OCI-LY1 (cell line): Measurements from ENCODE around the gene ZNF562.
A peak's percentile ranks its signal among the peaks of the same experiment; 100 is the strongest.

ENCODE experiments used
- H2AFZ ChIP-seq: fragments of 200-600 bp; sonication (generic), shearing (Covaris generic); 2 replicates; pipeline ENCODE4 v1.6.0; 2014; ENCODE audit warnings: antibody characterized with exemption, mild to moderate bottlenecking, low read length
- H3F3A ChIP-seq: fragments of 200-600 bp; sonication (generic), shearing (Covaris generic); 2 replicates; pipeline ENCODE4 v1.6.0; 2014; ENCODE audit warnings: mild to moderate bottlenecking, antibody characterized with exemption, low read length, moderate library complexity; ENCODE audit not compliant: insufficient read depth
- H3K27ac ChIP-seq: fragments of 200-600 bp; sonication (generic); 2 replicates; pipeline ENCODE4 v1.5.1; 2014; ENCODE audit warnings: low read length, mixed run types, mild to moderate bottlenecking, low read depth; ENCODE audit not compliant: poor library complexity, severe bottlenecking
- H3K27me3 ChIP-seq: fragments of 200-600 bp; sonication (generic); 2 replicates; pipeline ENCODE4 v1.6.0; 2014; ENCODE audit warnings: antibody characterized with exemption, mild to moderate bottlenecking, low read length, moderate library complexity; ENCODE audit not compliant: insufficient read depth
- H3K36me3 ChIP-seq: fragments of 200-600 bp; sonication (generic); 2 replicates; pipeline ENCODE4 v1.6.1; 2014; ENCODE audit warnings: mild to moderate bottlenecking, antibody characterized with exemption, low read length, moderate library complexity, mixed read lengths; ENCODE audit not compliant: insufficient read depth
- H3K4me1 ChIP-seq: fragments of 200-600 bp; sonication (generic); 2 replicates; pipeline ENCODE4 v1.5.1; 2014; ENCODE audit warnings: mild to moderate bottlenecking, low read length, moderate library complexity; ENCODE audit not compliant: insufficient read depth, severe bottlenecking
- H3K4me2 ChIP-seq: fragments of 200-600 bp; sonication (generic), shearing (Covaris generic); 2 replicates; pipeline ENCODE4 v1.6.1; 2014; ENCODE audit warnings: low read length
- H3K4me3 ChIP-seq: fragments of 200-600 bp; sonication (generic); 2 replicates; pipeline ENCODE4 v1.5.1; 2014; ENCODE audit warnings: low read length, low read depth, mild to moderate bottlenecking, mixed read lengths; ENCODE audit not compliant: poor library complexity, severe bottlenecking
- H3K79me2 ChIP-seq: fragments of 200-600 bp; shearing (Covaris generic); 2 replicates; pipeline ENCODE4 v1.6.1; 2016; ENCODE audit warnings: mixed run types, low read length, mixed read lengths; ENCODE audit not compliant: insufficient read depth
- H3K9ac ChIP-seq: fragments of 200-600 bp; sonication (generic), shearing (Covaris generic); 2 replicates; pipeline ENCODE4 v1.6.1; 2014; ENCODE audit warnings: mild to moderate bottlenecking, low read length, mixed read lengths
- H3K9me2 ChIP-seq: fragments of 200-600 bp; sonication (generic), shearing (Covaris generic); 2 replicates; pipeline ENCODE4 v1.6.1; 2014; ENCODE audit warnings: low read depth, mild to moderate bottlenecking, low read length, mixed read lengths
- H3K9me3 ChIP-seq: fragments of 200-600 bp; shearing (Covaris generic); 2 replicates; pipeline ENCODE4 v1.6.1; 2014; ENCODE audit warnings: low read length, mixed read lengths
- H4K20me1 ChIP-seq: fragments of 200-600 bp; sonication (generic), shearing (Covaris generic); 2 replicates; pipeline ENCODE4 v1.6.0; 2016; ENCODE audit warnings: mild to moderate bottlenecking, low read length; ENCODE audit not compliant: insufficient read depth
- EZH2 ChIP-seq: fragments of 200-600 bp; sonication (generic), shearing (Covaris generic); IDR thresholded peaks from 2 replicates; pipeline ENCODE4 v1.8.0; 2017; ENCODE audit warnings: borderline replicate concordance, mixed run types, mild to moderate bottlenecking, antibody characterized with exemption, low read length, moderate library complexity, mixed read lengths
- TF ChIP-seq, protein P1 (sequence below): fragments of 200-600 bp; sonication (generic), shearing (Covaris generic); IDR thresholded peaks from 2 replicates; pipeline ENCODE4 v1.5.1; 2017; ENCODE audit warnings: mild to moderate bottlenecking, antibody characterized with exemption, low read length, moderate library complexity, mixed read lengths

ZNF562 gene

DNA sequence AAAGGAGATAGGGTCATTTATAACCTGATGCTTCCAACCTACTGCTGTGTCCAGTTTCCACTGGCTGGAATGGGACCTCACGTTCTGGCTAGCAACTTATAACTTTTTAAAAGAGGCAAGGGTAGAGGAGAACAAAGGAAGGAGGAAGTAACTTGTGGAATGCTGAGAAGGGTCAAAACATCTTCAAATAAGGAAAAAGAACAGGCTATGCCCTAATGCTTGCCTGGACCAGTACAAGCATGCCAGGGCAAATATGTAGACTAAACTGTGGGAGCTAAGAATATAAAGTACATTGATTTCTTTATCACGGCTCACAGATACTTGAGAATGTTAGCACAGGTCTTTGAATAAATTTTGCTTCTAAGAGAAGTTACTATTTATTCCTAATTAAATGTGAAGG is 52.4 kb downstream of the ZNF562 start:
- Histone ChIP-seq H3K4me3 (no peak overlapping the region), H3K4me1 (peaks cover 14% of the 10 kb centered on the region), H3K36me3 (peaks cover 21% of the 10 kb centered on the region), H3K9ac (no peak overlapping the region), H2AFZ (no peak overlapping the region), H3K79me2 (peaks cover 9% of the 10 kb centered on the region; the same call in 1 of the 2 replicates), H3K4me2 (no peak overlapping the region), H3K9me2 (no peaks in the 10 kb centered on the region), H3K27me3 (no peaks in the 10 kb centered on the region), H3F3A (no peaks in the 10 kb centered on the region), H4K20me1 (no peaks in the 10 kb centered on the region), H3K27ac (no peak overlapping the region), H3K9me3 (no peaks in the 10 kb centered on the region; the same call in 1 of the 2 replicates)
- TF ChIP-seq, protein P1, sequence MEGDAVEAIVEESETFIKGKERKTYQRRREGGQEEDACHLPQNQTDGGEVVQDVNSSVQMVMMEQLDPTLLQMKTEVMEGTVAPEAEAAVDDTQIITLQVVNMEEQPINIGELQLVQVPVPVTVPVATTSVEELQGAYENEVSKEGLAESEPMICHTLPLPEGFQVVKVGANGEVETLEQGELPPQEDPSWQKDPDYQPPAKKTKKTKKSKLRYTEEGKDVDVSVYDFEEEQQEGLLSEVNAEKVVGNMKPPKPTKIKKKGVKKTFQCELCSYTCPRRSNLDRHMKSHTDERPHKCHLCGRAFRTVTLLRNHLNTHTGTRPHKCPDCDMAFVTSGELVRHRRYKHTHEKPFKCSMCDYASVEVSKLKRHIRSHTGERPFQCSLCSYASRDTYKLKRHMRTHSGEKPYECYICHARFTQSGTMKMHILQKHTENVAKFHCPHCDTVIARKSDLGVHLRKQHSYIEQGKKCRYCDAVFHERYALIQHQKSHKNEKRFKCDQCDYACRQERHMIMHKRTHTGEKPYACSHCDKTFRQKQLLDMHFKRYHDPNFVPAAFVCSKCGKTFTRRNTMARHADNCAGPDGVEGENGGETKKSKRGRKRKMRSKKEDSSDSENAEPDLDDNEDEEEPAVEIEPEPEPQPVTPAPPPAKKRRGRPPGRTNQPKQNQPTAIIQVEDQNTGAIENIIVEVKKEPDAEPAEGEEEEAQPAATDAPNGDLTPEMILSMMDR: no peak
- no peak for TF ChIP-seq EZH2

DNA sequence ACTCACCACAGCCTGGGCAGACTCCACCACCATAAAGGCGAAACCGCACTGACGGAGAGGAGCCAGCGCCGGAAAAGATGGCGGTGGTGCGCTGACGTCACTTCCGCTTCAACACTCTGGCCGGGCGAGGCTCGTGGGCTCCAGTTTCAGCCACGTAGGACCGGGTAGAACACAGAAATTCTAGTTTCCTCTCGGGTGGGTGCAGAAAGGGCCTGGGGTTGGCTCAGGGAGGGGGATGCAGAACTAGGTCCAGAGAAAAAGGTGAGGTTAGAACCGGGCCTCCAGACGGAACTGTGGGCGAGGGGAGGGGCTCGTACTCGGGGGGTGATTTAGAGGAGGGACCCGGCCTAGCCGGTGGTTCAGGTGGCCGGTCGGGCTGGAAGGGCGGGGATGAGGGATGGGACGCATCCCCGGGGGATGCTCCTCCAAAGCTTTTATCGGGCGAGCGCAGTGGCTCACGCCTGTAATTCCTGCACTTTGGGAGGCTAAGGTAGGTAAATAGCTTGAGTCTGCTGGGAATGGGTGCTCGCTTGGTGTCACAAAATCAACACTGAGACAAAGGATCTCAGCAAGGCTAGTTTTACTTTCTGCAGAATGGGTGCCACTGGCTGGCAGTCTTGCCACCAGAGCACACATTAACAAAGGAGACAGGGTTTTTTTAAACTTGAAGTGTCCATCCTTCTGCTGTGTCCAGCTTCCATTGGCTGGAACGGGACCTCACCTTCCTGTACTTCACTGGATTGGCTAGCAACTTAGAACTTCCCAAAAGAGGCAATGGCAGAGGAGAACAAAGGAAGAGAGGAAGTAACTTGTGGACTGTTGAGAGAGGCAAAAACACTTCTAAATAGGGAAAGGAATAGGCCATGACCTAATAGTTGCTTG is 53.5 kb downstream of the ZNF562 start, which contains the start of gene ZNF561:
TSS of gene ZNF561 (minus strand) at position 77 of the 882 bp plus-strand sequence. CDS start 1,776 bp downstream, outside the sequence.
- Histone ChIP-seq H3K4me3 (peak within 1 kb of the TSS; percentile 73), H3K27me3 (no peaks in the 10 kb centered on the region), H3K9me3 (no peaks in the 10 kb centered on the region; the same call in 1 of the 2 replicates), H3K9me2 (no peaks in the 10 kb centered on the region), H3K9ac (peak within 1 kb of the TSS; percentile 80), H3K4me2 (peak within 1 kb of the TSS; percentile 68), H3K36me3 (peaks cover 32% of the 10 kb centered on the region), H2AFZ (0 out of 2 replicates have a peak within 1 kb of the TSS, but pooled peaks have one; percentile 31), H3F3A (no peaks in the 10 kb centered on the region), H3K27ac (peak within 1 kb of the TSS; percentile 81), H3K4me1 (peaks cover 14% of the 10 kb centered on the region), H3K79me2 (peaks cover 9% of the 10 kb centered on the region; the same call in 1 of the 2 replicates), H4K20me1 (no peaks in the 10 kb centered on the region)
- TF ChIP-seq EZH2: no peak
- TF ChIP-seq, protein P1: no peak

DNA sequence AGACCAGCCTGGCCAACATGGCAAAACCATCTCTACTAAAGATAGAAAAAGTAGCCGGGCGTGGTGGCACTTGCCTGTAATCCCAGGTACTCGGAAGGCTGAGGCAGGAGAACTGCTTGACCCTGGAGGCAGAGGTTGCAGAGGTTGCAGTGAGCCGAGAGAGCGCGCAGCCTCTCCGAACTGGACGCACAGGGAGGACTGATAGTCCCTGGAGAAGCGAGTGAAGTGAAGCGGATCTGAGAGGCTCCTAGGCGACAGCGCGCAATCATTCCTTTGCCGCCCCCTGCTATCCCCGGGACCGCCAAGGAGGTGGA is 54.1 kb downstream of the ZNF562 start:
- Histone ChIP-seq H3K4me3 (peak overlapping the region; percentile 73), H3K36me3 (peaks cover 38% of the 10 kb centered on the region), H3K4me1 (peaks cover 14% of the 10 kb centered on the region), H2AFZ (no peak overlapping the region), H3K27ac (peak overlapping the region; percentile 81), H3K9me3 (no peaks in the 10 kb centered on the region; the same call in 1 of the 2 replicates), H3K4me2 (peak overlapping the region; percentile 68), H3K9me2 (no peaks in the 10 kb centered on the region), H3K79me2 (peaks cover 9% of the 10 kb centered on the region; the same call in 1 of the 2 replicates), H4K20me1 (no peaks in the 10 kb centered on the region), H3K9ac (peak overlapping the region; percentile 80), H3F3A (no peaks in the 10 kb centered on the region), H3K27me3 (no peaks in the 10 kb centered on the region)
- no peak for TF ChIP-seq EZH2
- TF ChIP-seq, protein P1: no peak
